GM18870 (cell line): Measurements from ENCODE around the gene ERP27.

Source experiments
- ATAC-seq: cut with Tn5 transposase; IDR thresholded peaks from one replicate; pipeline ENCODE4 v1.9.1; 2021; ENCODE audit warnings: moderate library complexity; ENCODE audit not compliant: unreplicated experiment

The ERP27 gene

DNA sequence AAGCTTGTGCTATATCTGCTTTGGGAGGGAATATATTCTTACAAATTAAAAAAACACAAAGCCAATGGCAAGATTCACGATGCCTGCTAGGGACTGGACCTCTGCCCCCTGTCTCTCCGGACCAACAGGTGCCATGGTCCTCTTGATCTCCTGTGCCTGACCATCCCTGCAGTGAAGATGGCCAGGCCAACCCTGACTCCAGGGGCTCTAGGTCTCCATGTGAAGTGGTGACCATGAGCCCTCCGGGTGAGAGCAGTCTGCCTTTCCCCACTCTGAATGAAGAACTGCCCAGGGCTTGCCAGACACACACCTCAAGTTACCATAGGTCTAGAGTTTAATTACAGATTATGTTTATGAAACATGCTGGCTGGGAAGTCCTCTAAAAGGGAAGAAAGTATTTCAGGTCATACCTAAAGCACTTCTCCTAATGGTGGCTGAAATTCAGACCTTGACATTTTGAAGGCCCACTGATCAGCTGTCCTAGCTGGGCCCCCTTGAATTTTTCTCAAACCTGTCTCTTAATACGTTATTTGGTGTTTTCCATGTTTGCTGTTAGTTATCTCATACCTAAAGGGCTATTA lies 21.7 kb upstream of the ERP27 start:
- ATAC-seq, result no peak

DNA sequence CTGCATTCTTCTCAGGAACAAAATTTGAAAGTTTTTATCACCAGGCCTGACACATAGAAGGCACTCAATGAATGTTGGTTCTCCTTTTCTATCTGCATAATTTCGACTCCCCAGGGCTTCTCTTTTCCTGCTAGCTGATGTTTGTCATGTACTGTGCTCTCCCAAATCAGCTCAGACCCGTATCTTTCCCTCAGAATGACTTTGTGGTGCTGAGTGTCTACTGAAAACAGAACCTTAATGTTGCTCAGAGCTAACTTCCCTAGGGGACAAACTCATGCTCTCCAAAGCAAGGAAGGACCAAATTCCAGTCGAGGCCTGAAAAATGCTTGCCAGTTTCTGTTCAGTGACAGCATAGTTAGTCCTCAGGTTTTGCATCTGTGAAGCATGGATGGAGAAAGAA lies 21.1 kb upstream of the ERP27 start:
- ATAC-seq, result no peak

DNA sequence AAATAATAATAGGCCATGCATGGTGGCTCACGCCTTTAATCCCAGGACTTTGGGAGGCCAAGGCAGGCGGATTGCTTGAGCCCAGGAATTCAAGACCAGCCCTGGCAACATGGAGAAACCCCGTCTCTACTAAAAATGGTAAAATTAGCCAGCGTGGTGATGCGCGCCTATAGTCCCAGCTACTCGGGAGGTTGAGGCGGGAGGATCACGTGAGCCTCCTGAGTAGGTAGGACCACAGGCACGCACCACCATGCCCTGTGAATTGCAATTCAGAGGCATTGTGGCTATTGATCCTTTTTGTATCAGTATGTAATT lies 20.7 kb upstream of the ERP27 start:
- ATAC-seq, result no peak

DNA sequence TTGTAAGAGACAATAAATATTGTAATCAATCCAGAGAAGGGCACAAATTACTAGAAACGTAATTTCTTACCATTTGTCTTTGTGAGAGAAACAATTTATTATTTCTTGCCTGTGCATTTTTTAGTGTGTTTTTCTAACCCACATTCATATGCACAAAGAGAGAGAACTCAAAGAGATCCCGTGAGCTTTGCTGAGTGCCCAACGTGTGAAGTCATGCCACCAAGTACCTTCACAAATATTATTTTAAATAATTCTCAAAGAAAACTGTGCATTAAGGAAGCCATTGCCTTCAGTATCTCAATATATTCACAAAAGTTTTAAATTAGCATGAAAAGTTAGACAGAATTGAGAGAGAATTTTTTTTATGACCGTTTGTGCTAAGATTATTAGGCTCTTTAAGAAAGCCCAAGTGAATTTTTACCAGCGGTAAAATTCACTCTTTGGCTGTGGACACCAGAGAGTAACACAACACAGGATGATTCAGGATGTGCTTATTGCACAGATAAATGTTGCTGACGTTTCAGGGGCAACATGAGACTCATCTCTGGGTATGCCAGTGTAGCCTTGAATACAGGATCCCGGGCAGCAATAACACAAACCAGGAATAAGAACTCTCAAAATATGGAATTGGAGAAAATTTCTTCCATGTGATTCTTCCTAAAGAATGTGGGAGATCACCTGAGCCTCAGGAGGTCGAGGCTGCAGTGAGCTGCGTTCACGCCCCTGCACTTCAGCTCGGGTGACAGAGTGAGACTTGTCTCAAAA lies 20.2 kb upstream of the ERP27 start:
- no peak for ATAC-seq

DNA sequence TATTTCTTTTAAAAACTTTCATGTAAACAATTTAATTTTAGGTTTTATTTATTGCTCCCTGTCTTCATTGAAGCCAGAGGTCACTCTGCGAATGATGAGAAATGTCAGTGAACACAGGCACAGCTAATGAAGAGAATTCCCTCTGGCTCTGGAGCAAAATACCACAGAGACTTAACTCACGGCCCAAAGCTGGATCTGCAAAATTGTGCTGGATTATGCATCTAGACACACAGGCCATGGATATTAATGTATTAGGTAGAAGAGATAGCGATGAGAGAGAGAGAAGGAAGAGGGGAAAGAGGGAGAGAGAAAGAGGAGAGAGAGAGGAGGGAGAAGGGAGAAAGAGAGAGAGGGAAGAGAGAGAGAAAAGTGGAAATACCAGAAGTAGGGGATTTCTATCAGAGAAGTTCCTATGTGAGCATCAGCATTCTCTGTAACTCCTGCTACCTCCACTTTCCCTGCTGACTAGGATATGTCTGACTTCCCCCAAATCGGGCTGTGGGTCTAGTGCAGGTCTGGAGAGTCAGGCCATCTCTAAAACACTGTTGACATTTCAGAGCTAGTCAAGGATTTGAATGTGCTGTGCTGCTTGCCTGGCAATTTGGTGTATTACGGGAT lies 19.3 kb upstream of the ERP27 start:
- ATAC-seq, result no peak

DNA sequence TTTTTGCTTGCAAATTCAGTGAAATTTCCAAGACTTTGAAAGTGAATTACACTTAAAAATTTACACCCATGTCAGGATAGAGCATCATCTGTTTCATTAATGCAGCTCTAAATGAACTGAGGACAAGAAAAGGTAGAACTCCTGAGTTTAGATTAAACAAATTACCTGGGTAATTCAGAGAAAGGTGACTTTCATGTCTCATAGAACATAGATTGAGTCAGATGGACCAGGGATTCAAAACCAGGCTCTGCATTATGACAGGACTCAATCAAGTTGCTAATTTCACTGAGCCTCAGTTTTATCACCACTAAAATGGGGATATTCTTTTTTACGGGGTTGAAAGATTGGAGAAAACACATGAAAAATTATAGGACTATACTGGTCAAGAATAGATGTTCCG lies 18.6 kb upstream of the ERP27 start:
- no peak for ATAC-seq

DNA sequence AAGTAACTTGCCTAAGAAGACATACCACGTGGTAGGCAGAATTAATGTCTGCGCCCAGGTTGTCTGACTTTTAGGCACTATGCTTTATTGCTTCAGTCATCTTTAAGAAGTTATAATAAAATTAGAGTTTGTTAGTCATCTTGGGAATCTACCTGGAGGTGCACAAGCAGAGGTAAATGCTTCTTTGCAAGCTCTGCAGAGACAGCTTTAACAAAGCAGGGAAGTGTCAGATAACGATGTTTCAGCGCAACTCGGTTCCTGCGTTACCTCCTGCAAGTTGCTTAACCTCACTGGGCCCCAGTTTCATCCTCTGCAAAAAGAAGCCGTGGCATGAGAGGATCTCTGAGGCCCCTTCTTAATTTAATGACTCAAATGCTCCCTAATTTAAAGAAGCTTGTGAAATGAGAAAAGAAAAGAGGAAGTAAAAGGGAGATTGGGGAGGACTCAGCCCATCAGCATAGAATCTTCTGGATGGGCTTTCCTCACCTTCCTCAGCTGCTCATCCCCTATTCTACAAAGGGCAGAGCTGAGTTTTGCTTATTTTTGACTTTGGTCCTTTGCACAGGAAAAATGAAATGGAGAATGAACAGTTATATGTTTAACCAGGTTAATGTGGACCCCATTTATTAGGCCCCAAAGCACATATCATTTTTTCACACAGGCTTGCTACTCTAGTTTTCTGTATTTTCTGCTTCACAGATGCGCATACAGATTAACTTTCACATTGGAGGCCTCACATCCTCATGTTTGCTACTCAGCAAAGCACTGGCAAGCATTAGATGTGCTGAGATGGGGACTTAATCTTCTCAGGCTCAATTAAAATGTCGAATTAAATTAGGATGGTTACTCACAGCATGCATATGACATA lies 17.9 kb upstream of the ERP27 start:
- ATAC-seq, result peak; percentile 40

DNA sequence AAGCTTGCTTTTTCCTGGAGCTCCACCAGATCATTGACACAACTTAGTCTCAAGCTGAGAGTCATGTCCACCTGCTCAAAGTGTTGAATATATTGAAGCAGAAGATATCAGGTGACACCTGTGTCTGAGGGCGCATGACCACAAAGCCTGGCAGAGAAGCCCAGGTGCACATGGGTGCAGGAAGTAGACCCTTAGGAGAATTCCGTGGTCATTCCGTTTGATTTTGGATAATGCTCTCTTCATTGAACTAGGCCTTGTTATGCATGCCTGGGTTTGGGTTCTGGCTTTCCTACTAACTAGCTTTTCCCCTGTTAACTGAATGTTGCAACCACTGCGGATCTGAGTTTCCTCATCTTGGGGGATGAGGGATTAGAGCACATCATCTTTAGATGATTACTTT lies 15.9 kb upstream of the ERP27 start:
- no peak for ATAC-seq

DNA sequence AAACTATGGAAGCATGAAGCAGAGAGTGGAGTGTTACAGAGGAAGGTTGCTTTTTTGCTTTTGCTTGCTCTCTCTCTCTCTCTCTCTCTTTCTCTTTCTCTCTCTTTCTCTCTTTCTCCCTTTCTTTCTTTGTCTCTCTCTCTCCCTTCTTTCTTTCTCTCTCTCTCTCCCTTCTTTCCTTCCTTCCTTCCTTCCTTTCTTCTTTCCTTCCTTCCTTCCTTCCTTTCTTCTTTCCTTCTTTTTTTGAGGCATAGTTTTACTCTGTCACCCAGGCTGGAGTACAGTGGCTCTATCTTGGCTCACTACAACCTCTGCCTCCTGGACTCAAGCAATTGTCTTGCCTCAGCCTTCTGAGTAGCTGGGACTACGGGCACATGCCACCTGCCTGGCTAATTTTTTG lies 15.4 kb upstream of the ERP27 start:
- no peak for ATAC-seq

DNA sequence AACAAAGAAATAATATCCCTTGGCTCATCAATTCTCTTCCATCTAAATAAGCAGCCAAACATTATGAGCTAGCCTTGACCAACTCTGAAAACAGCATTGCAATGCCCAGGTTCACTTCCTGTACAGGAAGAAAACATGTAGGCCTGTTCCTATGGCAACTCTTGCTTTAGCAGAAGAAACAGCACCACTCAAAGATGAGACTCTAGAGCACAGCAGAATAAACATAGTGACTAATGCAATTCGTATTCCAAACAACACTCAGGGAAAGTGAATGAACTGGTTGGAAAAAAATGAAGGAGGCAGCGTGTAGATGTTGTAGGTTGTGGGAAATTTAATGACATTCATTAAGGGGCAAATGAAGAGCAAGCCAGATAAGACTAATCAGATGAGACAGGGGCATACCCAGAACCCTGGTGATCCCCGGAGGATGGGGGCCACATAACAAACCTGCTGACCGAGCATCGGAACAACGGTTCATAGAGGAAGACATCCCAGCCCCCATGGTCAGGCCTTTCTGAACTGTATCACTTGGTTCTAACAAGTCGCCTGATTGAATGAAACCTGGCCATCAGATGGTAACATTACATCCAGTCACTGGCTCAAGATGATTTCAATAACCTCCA lies 14.1 kb upstream of the ERP27 start:
- peak; percentile 62 for ATAC-seq

DNA sequence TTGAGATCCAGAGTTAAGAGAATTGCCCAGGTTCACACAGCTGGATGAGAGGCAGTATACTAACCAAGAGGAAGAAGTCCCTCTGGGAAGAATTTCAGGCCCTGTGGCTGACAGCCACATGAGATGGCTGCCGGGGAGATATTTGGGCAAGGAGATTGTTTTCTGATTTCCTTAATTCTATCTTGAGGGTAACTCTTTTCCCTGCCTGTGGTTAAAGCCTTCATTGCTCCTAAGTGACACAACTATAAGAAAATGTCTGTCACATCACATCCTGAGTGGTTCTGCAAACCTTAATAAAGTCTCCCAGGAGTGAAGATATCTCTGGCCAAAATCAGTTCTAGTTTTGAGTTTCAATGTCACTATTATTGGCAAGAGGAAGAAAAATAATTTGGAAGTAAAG lies 13.5 kb upstream of the ERP27 start:
- no peak for ATAC-seq

DNA sequence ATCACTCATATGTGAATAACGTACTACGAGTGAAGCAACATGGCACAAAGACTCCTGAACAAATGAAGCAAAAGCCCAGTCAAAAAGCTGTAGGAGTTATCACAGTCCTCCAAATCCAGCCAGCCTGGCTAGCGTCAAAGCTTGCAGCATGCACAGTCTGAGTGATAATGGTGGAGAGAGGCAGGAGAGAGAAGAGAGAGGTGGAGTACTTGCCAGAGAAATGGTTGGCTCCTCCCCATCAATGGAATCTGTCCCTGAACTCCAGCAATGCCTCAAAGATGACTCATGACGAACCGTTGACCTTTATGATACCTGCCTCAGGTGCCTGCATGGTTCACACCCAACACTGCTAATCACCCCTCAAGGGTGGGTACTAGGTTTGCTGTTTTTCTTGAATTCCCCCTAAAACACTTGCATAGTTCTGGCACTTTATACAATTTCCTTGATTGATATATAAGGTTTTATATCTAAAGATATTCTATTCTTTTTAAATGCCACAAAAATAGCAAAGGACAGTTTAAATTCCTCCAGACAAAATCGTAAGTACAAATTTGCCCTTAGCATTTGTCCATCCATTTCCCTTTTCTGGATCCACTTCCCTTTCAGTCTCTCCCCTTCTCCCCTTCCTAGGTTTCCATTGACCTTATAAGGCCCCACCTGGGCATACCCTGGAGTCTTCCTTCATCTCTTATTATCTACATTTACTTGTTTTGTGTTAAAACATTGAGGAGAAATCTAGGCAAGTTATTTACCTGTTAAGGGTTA lies 12.8 kb upstream of the ERP27 start:
- no peak for ATAC-seq

DNA sequence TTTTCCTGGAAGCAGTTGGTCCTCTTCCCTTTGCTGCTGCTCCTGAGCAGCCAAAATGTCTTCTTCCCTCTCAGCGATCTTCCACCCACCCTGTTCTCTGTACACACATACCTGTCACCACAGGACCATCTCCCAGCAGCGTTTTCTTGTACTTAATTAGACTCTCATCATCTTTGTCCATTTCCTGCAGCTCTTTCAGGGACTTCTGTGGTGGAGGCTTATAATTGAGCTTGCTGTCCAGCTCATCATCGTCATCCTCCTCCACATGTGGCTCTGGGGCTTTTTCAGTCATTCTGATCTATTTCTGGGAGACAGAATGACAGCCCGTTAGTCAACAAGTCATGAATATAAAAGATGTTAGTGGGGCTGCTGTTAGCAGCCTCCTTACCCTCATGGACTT lies 12.1 kb upstream of the ERP27 start:
- ATAC-seq, result no peak

DNA sequence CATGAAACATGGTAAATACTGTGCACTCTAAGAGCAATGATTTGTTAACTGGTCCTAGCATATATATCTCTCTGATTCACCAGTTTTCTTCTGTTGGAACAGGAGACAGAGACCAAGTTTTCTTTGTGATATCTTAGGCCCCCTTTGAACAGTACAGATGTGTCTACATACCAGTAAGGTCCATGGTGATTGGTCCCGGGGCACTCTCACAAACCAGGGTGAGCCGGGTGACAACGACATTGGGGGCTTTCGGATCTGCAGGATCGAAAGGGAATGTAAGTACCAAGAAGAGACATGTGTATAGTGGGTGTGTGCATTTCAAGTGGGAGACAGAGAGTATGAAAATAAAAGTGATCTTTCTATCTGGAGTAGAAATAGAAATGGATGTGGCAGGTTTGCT lies 11.3 kb upstream of the ERP27 start:
- no peak for ATAC-seq

DNA sequence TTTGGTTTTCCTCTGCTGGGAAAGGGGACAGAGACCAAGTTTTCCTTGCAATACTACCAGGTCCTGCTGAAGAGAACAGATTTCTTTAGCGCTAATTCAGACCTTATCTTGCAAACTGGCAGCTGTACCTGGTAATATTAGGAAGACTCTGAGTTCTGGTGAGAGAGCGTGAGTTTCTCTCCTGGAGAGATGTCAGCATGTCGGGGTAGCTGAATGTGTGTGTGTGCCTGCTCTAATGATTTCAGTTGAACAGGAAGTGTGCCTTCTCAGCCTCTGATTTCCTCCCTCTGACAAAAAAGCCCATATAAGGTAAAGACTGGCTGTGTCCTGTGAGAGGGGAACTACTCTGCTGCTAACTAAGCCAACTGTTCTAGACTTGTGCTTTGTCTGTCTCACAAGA lies 10.3 kb upstream of the ERP27 start:
- ATAC-seq, result peak; percentile 94

DNA sequence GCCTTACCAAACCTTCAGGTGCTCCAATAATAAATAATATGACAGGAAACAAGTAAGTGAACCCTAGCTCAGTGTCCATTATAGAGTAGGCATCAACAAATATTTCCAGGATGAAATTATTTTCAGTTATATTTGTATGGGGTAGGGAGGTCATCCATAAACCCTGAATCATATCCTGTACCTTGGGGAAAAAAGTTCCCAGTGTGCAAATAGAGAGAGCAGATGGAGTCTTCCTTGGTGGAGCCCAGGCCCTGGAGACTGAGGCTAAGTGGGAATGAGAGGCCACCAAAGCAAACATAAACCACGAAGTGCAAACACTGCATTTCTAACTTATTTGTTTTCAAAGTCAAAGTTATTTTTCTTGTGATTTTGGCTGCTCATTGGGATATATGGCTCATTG lies 8.5 kb upstream of the ERP27 start:
- no peak for ATAC-seq

DNA sequence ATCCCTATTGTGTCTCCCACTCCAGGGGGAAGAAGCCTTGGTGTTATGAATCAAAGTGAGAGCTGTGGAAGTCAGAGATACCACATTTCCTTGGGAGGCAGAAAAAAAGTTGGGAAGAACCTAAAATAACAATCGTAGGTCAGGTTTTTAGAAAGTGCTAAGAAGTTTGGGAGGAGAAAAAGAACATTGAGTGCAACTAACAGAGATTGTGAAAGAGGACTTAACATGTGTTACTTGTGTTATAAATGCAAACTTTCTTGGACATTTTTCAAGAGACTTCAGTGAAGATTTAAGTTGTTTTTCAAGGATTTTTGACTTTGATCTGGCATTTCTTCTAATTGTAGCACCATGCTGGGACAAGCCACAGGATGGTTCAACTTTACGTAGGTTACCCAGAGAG lies 7.8 kb upstream of the ERP27 start:
- ATAC-seq, result no peak

DNA sequence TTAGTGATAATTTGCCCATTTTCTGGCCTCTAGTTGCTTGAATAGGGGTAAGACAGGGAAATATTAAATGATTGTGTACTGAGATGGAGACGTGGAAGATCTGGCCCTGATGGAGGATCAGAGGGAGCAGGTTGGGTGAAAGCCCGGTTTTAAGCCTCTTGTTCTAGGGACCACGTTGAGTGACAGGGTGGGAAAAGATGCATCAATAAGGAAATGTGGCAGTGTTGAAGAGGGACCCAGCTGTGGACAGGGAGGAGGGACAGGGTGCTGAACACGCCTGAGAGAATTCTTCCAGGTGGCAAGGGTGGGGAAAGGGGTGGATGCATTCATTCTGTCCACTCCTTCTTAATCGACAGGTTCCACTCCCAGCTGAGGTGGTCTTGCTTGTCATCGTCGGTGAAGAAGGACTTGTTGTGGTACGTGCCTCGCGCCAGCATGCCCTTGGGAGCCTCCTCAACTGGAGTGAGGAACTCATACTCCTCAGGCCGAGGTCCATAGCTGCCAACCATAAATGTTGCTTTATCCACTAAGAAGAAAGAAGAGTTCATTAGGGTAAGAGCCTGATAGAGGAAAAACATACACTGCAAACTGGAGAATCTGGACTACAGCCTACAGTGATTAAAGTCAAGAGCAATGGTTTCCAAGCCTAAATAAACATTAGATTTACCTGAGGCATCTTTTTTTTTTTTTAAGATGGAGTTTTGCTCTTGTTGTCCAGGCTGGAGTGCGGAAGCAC lies 4.0 kb upstream of the ERP27 start:
- ATAC-seq, result no peak

DNA sequence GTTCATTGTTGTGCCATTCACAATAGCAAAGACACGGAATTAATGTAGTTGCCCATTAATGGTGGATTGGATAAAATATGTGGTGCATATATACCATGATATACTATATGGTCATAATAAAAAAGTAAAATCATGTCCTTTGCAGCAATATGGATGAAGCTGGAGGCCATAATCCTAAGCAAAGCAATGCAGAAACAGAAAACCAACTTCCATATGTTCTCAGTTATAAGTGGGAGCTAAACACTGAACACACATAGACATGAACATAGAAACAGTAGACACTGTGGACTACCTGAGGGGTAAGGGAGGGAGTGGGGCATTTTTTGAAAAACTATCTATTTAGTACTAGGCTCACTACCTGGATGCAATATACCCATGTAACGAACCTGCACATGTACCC lies 3.0 kb upstream of the ERP27 start:
- ATAC-seq, result no peak

DNA sequence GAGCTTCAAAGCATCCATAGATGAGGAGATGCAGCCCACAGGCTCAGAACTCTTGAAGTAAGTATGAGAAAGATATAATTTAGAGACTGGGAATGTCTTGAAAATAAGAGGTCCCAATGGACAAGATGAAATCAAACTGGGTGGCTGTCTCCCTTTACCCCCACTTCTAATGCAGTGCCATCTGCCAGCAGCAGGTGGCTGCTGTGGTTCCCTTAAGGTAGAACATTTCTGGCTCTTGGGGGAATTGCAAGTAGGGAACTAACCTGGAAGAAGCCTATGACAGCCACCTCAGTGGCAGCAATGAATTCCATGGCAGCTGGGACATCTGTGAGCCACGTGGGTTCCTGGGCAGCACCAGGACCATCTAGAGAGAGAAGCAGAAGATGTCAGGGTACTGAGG lies 648 bp downstream of the ERP27 start:
- ATAC-seq, result no peak
